ENCODE results near the gene MYO7A.

The MYO7A gene

DNA sequence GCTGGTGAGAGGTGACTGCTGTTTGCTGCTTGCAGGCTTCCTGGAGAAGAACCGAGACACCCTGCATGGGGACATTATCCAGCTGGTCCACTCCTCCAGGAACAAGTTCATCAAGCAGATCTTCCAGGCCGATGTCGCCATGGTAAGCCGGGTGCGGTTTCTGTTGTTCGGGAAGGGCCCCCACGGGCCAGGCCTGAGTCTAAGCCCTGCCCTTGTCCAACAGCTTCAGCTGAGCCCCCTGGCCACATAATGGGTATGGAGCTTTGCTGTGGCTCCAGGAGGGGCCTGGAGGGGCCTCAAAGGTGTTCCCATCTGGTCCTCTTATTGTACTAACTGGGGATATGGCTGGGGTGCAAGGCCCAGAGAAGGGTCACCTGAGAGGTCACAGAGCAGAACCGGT is 38.0 kb downstream of the MYO7A start:
- no peaks in the 10 kb centered on the region for H3K27me3 ChIP-seq (replicated peaks in 2 of 5; ENCODE audit: control insufficient read depth in 4 of 5, insufficient read depth in 5 of 5, low read length in 4 of 5)
- no peak for DNase-seq
- peaks cover 0 to 16% (median 11%) of the 10 kb centered on the region in 4 experiments for H3K4me1 ChIP-seq (ENCODE audit: control extremely low read depth in 1 of 4, control insufficient read depth in 4 of 4, insufficient read depth in 4 of 4, low read length in 3 of 4)
- no peaks in the 10 kb centered on the region for H3K36me3 ChIP-seq (ENCODE audit: control insufficient read depth in 4 of 4, insufficient read depth in 4 of 4, low read length in 3 of 4)
- ChIA-PET POLR2A (interaction anchor here (0.9 kb wide), 1 partner anchor 15 kb away, joined by 3 read pairs; no protein-coding TSS in a partner anchor), CTCF (interaction anchor here (1.0 to 1.8 kb wide), 7 partner anchors 9 to 40 kb away, joined by 3 to 7 read pairs (median 4); no protein-coding TSS in a partner anchor)
- no peak overlapping the region for H3K4me3 ChIP-seq (ENCODE audit: control insufficient read depth in 1 of 7, extremely low read depth in 1 of 7, insufficient read depth in 4 of 7, low read depth in 2 of 7, low read length in 6 of 7)
- 94% methylated on average over 8 of the region's 8 CpGs for WGBS (ENCODE audit: insufficient coverage)
- H3K9me3 ChIP-seq (ENCODE audit: control extremely low read depth in 1 of 5, control insufficient read depth in 4 of 5, insufficient read depth in 2 of 5, low read depth in 1 of 5, low read length in 4 of 5), result no peaks in the 10 kb centered on the region
- no peak overlapping the region for H3K27ac ChIP-seq (ENCODE audit: insufficient read depth in 1 of 2, low read depth in 1 of 2, low read length in 2 of 2, poor library complexity in 1 of 2, severe bottlenecking in 2 of 2)

DNA sequence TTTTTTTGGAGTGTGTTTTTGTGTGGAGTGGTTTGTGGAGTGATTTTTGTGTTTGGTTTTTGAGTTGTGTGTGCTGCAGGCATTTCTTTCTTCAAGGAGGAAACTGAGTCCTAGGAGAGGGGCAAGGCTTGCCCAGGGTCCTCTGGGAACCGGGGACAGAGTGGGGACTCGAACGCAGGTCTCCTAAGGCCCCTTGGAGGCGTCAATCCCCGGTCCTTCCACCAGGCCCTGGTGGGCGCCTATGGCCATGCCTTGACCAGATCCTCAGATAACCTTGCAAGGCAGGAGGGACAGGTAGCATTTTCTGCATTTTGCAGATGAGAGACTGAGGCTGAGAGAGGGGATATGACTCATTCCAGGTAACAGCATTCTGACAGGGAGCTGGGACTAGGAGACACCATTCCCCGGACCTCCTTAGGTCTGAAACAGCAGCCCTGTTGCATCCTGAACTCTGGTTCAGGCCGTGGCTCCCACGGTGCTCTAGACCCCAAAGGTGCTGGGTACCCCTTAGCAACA is 39.1 kb downstream of the MYO7A start:
- POLR2A ChIA-PET, result no interaction called here
- Histone ChIP-seq H3K27me3 (replicated peaks in 2 of 5; ENCODE audit: control insufficient read depth in 4 of 5, insufficient read depth in 5 of 5, low read length in 4 of 5) (no peaks in the 10 kb centered on the region), H3K4me3 (ENCODE audit: control insufficient read depth in 1 of 7, extremely low read depth in 1 of 7, insufficient read depth in 4 of 7, low read depth in 2 of 7, low read length in 6 of 7) (no peak overlapping the region), H3K27ac (ENCODE audit: insufficient read depth in 1 of 2, low read depth in 1 of 2, low read length in 2 of 2, poor library complexity in 1 of 2, severe bottlenecking in 2 of 2) (no peak overlapping the region), H3K9me3 (ENCODE audit: control extremely low read depth in 1 of 5, control insufficient read depth in 4 of 5, insufficient read depth in 2 of 5, low read depth in 1 of 5, low read length in 4 of 5) (no peaks in the 10 kb centered on the region), H3K4me1 (ENCODE audit: control extremely low read depth in 1 of 4, control insufficient read depth in 4 of 4, insufficient read depth in 4 of 4, low read length in 3 of 4) (peaks cover 0 to 16% (median 11%) of the 10 kb centered on the region in 4 experiments), H3K36me3 (ENCODE audit: control insufficient read depth in 4 of 4, insufficient read depth in 4 of 4, low read length in 3 of 4) (no peaks in the 10 kb centered on the region)
- DNase-seq, result no peak
- CTCF ChIA-PET, result interaction anchor here (1.2 to 1.7 kb wide), 4 partner anchors 20 to 41 kb away, joined by 3 to 7 read pairs (median 4); no protein-coding TSS in a partner anchor
- 93% methylated on average over 9 of the region's 9 CpGs for WGBS (ENCODE audit: insufficient coverage)

DNA sequence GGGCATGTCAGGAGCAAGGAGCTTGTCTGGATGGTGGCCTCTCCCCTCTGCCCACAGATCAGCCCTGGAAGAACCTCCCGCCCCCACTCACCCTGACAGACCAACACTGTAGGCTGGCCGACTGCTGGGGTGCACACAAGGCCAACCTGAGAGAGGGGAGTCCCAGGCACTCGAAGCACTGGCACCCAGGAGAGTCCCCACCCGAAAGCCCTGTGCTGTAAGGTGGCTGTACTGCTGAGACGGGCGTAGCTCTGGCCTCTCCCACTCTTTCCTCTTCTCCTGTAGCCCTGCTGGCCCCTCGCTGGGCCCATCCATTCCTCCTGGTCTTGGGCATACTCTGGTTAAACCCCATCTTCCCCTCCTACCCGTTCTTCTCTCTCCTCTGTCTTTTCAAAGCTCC is 39.7 kb downstream of the MYO7A start:
- 81% methylated on average over 6 of the region's 8 CpGs for WGBS (ENCODE audit: insufficient coverage)
- Histone ChIP-seq H3K27ac (ENCODE audit: insufficient read depth in 1 of 2, low read depth in 1 of 2, low read length in 2 of 2, poor library complexity in 1 of 2, severe bottlenecking in 2 of 2) (no peak overlapping the region), H3K4me1 (ENCODE audit: control extremely low read depth in 1 of 4, control insufficient read depth in 4 of 4, insufficient read depth in 4 of 4, low read length in 3 of 4) (peaks cover 0 to 16% (median 12%) of the 10 kb centered on the region in 4 experiments), H3K27me3 (replicated peaks in 2 of 5; ENCODE audit: control insufficient read depth in 4 of 5, insufficient read depth in 5 of 5, low read length in 4 of 5) (no peaks in the 10 kb centered on the region), H3K4me3 (ENCODE audit: control insufficient read depth in 1 of 7, extremely low read depth in 1 of 7, insufficient read depth in 4 of 7, low read depth in 2 of 7, low read length in 6 of 7) (no peak overlapping the region), H3K36me3 (ENCODE audit: control insufficient read depth in 4 of 4, insufficient read depth in 4 of 4, low read length in 3 of 4) (no peaks in the 10 kb centered on the region), H3K9me3 (ENCODE audit: control extremely low read depth in 1 of 5, control insufficient read depth in 4 of 5, insufficient read depth in 2 of 5, low read depth in 1 of 5, low read length in 4 of 5) (no peaks in the 10 kb centered on the region)
- DNase-seq, result no peak
- POLR2A ChIA-PET, result no interaction called here
- CTCF ChIA-PET, result interaction anchor here (0.6 to 1.7 kb wide), 5 partner anchors 20 to 466 kb away, joined by 3 to 7 read pairs (median 4); no protein-coding TSS in a partner anchor

DNA sequence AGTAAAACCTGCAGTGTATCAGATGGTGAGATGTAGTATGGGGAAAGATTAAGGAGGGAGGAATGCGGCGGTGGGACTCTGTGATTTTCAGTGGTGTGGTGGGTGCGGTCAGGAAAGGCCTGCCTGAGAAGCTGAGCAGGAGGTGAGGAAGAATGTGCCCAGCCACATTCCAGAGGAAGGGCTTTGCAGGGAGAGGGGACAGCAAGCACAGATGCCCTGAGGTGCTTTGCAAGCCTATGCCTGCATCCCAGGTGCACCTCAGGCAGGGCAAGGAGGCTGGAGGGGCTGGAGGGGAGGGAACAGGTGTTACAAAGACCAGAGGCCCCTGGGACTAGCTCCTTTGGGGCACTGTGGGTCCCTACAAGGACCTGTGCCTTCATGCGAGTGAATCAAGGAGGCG is 42.1 kb downstream of the MYO7A start:
- Histone ChIP-seq H3K9me3 (ENCODE audit: control extremely low read depth in 1 of 5, control insufficient read depth in 4 of 5, insufficient read depth in 2 of 5, low read depth in 1 of 5, low read length in 4 of 5) (no peaks in the 10 kb centered on the region), H3K36me3 (ENCODE audit: control insufficient read depth in 4 of 4, insufficient read depth in 4 of 4, low read length in 3 of 4) (no peaks in the 10 kb centered on the region), H3K27me3 (replicated peaks in 2 of 5; ENCODE audit: control insufficient read depth in 4 of 5, insufficient read depth in 5 of 5, low read length in 4 of 5) (no peaks in the 10 kb centered on the region), H3K4me3 (ENCODE audit: control insufficient read depth in 1 of 7, extremely low read depth in 1 of 7, insufficient read depth in 4 of 7, low read depth in 2 of 7, low read length in 6 of 7) (no peak overlapping the region), H3K27ac (ENCODE audit: insufficient read depth in 1 of 2, low read depth in 1 of 2, low read length in 2 of 2, poor library complexity in 1 of 2, severe bottlenecking in 2 of 2) (no peak overlapping the region), H3K4me1 (ENCODE audit: control extremely low read depth in 1 of 4, control insufficient read depth in 4 of 4, insufficient read depth in 4 of 4, low read length in 3 of 4) (peaks cover 0 to 34% (median 26%) of the 10 kb centered on the region in 4 experiments)
- POLR2A ChIA-PET, result no interaction called here
- DNase-seq, result no peak
- CTCF ChIA-PET, result interaction anchor here (0.9 to 2.3 kb wide), 4 partner anchors 10 to 42 kb away, joined by 3 to 7 read pairs (median 4); partner anchors contain the start of gene MYO7A
- 93% methylated on average over 3 of the region's 5 CpGs for WGBS (ENCODE audit: insufficient coverage)

DNA sequence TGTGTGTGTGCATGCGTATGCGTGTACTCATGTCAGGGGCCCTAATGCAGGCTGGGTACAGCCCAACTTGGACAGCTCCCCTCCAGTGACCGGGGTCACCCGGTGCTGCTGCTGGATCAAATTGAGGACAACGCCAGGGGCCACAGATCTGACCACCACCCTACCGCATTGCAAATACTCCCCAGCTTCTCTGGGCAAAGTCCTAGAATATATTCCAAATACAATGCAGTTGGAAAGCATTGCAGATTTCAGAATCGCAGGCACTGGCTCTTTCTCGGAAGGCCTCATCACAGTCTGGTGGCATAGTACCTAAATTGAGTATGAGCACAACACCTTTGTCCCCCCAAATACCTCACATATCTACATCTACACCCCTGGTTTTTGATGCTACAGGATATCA is 43.2 kb downstream of the MYO7A start:
- POLR2A ChIA-PET, result no interaction called here
- 100% methylated on average over 6 of the region's 8 CpGs for WGBS (ENCODE audit: insufficient coverage)

DNA sequence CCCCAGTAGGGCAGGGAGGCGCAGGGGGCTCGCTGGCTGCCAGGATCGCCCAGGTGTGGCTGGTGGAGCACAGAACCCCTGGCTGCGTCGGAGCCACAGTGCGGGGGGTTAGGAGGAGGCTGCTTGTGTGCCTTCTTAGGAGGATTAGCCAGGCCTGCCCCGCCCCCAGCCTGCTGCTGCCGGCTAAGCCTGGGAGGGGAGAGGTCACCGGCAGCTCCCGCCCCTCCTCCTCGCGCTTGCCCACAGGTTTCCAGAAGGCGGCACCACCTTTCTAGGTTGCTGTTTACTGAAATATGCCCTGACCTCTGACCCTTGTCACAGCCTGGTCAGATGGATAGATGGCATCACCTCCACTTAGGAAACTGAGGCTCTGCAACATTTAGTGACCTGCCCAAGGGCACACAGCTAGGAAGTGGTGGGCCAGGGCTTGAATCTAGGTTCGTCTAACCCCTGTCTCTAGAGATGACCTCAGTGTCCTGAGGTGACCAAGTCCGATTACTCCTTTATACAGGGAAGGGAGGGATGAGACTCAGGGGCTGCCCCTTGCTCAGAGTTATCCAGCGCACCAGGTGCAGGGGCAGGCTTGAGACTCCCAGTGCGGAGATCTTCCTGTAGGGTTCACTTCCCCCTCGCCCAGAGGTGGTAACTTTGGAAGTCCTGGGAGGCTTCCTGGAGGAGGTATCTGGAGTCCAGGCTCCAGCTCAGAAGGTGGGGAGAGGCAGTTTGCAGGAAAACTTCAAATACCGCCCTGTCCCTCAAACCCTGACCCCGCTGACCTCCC is 44.0 kb downstream of the MYO7A start:
- ChIA-PET CTCF (interaction anchor here (1.2 to 1.8 kb wide), 4 partner anchors 14 to 45 kb away, joined by 3 to 6 read pairs (median 4); no protein-coding TSS in a partner anchor), POLR2A (no interaction called here)
- Histone ChIP-seq H3K36me3 (ENCODE audit: control insufficient read depth in 4 of 4, insufficient read depth in 4 of 4, low read length in 3 of 4) (no peaks in the 10 kb centered on the region), H3K4me1 (ENCODE audit: control extremely low read depth in 1 of 4, control insufficient read depth in 4 of 4, insufficient read depth in 4 of 4, low read length in 3 of 4) (peaks cover 2 to 45% (median 40%) of the 10 kb centered on the region in 4 experiments), H3K27ac (ENCODE audit: insufficient read depth in 1 of 2, low read depth in 1 of 2, low read length in 2 of 2, poor library complexity in 1 of 2, severe bottlenecking in 2 of 2) (no peak overlapping the region), H3K27me3 (replicated peaks in 2 of 5; ENCODE audit: control insufficient read depth in 4 of 5, insufficient read depth in 5 of 5, low read length in 4 of 5) (no peaks in the 10 kb centered on the region), H3K4me3 (ENCODE audit: control insufficient read depth in 1 of 7, extremely low read depth in 1 of 7, insufficient read depth in 4 of 7, low read depth in 2 of 7, low read length in 6 of 7) (no peak overlapping the region), H3K9me3 (ENCODE audit: control extremely low read depth in 1 of 5, control insufficient read depth in 4 of 5, insufficient read depth in 2 of 5, low read depth in 1 of 5, low read length in 4 of 5) (no peaks in the 10 kb centered on the region)
- no peak for DNase-seq
- 94% methylated on average over 18 of the region's 20 CpGs for WGBS (ENCODE audit: insufficient coverage)

More for the DNA sequence above, 43.2 kb downstream of the MYO7A start:
- peaks cover under 1 to 45% (median 37%) of the 10 kb centered on the region in 4 experiments for H3K4me1 ChIP-seq (ENCODE audit: control extremely low read depth in 1 of 4, control insufficient read depth in 4 of 4, insufficient read depth in 4 of 4, low read length in 3 of 4)
- no peak overlapping the region for H3K4me3 ChIP-seq (ENCODE audit: control insufficient read depth in 1 of 7, extremely low read depth in 1 of 7, insufficient read depth in 4 of 7, low read depth in 2 of 7, low read length in 6 of 7)
- DNase-seq, result no peak
- H3K27ac ChIP-seq (ENCODE audit: insufficient read depth in 1 of 2, low read depth in 1 of 2, low read length in 2 of 2, poor library complexity in 1 of 2, severe bottlenecking in 2 of 2), result no peak overlapping the region
- H3K27me3 ChIP-seq (replicated peaks in 2 of 5; ENCODE audit: control insufficient read depth in 4 of 5, insufficient read depth in 5 of 5, low read length in 4 of 5), result no peaks in the 10 kb centered on the region
- CTCF ChIA-PET, result interaction anchor here (1.8 kb wide), 1 partner anchor 15 kb away, joined by 5 read pairs; no protein-coding TSS in a partner anchor
- no peaks in the 10 kb centered on the region for H3K9me3 ChIP-seq (ENCODE audit: control extremely low read depth in 1 of 5, control insufficient read depth in 4 of 5, insufficient read depth in 2 of 5, low read depth in 1 of 5, low read length in 4 of 5)
- H3K36me3 ChIP-seq (ENCODE audit: control insufficient read depth in 4 of 4, insufficient read depth in 4 of 4, low read length in 3 of 4), result no peaks in the 10 kb centered on the region

DNA sequence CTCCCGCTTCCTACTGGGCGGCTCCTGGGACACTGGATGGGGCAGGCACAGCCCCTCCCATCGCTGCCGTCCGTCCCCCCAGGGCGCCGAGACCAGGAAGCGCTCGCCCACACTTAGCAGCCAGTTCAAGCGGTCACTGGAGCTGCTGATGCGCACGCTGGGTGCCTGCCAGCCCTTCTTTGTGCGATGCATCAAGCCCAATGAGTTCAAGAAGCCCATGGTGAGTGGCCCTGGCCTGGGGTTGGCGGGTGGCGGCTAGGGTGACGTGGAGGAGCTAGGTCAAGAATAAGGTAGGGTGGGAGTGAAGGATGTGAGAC is 44.6 kb downstream of the MYO7A start:
- Histone ChIP-seq H3K4me3 (ENCODE audit: control insufficient read depth in 1 of 7, extremely low read depth in 1 of 7, insufficient read depth in 4 of 7, low read depth in 2 of 7, low read length in 6 of 7) (no peak overlapping the region), H3K27me3 (replicated peaks in 2 of 5; ENCODE audit: control insufficient read depth in 4 of 5, insufficient read depth in 5 of 5, low read length in 4 of 5) (no peaks in the 10 kb centered on the region), H3K36me3 (ENCODE audit: control insufficient read depth in 4 of 4, insufficient read depth in 4 of 4, low read length in 3 of 4) (no peaks in the 10 kb centered on the region), H3K27ac (ENCODE audit: insufficient read depth in 1 of 2, low read depth in 1 of 2, low read length in 2 of 2, poor library complexity in 1 of 2, severe bottlenecking in 2 of 2) (no peak overlapping the region), H3K4me1 (ENCODE audit: control extremely low read depth in 1 of 4, control insufficient read depth in 4 of 4, insufficient read depth in 4 of 4, low read length in 3 of 4) (peaks cover 2 to 39% (median 35%) of the 10 kb centered on the region in 4 experiments), H3K9me3 (ENCODE audit: control extremely low read depth in 1 of 5, control insufficient read depth in 4 of 5, insufficient read depth in 2 of 5, low read depth in 1 of 5, low read length in 4 of 5) (no peaks in the 10 kb centered on the region)
- ChIA-PET CTCF (interaction anchor here (0.9 to 1.8 kb wide), 6 partner anchors 14 to 46 kb away, joined by 3 to 6 read pairs (median 4); no protein-coding TSS in a partner anchor), POLR2A (no interaction called here)
- 89% methylated on average over 12 of the region's 16 CpGs for WGBS (ENCODE audit: insufficient coverage)
- DNase-seq, result no peak
